BLaER1 (cell line): ENCODE results near the gene CDKN2D.
A peak's percentile ranks its signal among the peaks of the same experiment; 100 is the strongest.
"Not testable (repeated sequence)": the region's sequence is repeated elsewhere in the genome, so short reads cannot be mapped to it uniquely, and the experiment has no call there.

Source experiments
- H3K27ac ChIP-seq: shearing (Covaris generic); formaldehyde crosslinking; 2 replicates; pipeline ENCODE4 v1.8.1; 2022
- H3K27me3 ChIP-seq: shearing (Covaris generic); formaldehyde crosslinking; 2 replicates; pipeline ENCODE4 v1.8.1; 2022
- H3K36me3 ChIP-seq: shearing (Covaris generic); formaldehyde crosslinking; 2 replicates; pipeline ENCODE4 v1.8.1; 2022
- H3K4me1 ChIP-seq: shearing (Covaris generic); formaldehyde crosslinking; 2 replicates; pipeline ENCODE4 v1.8.1; 2022
- H3K4me2 ChIP-seq: shearing (Covaris generic); formaldehyde crosslinking; 2 replicates; pipeline ENCODE4 v1.8.1; 2022
- H3K4me3 ChIP-seq: shearing (Covaris generic); formaldehyde crosslinking; 2 replicates; pipeline ENCODE4 v1.8.1; 2022
- H3K9ac ChIP-seq: shearing (Covaris generic); formaldehyde crosslinking; 2 replicates; pipeline ENCODE4 v1.8.1; 2022
- H3K9me3 ChIP-seq: shearing (Covaris generic); formaldehyde crosslinking; 2 replicates; pipeline ENCODE4 v1.8.1; 2022
- H4K20me1 ChIP-seq: shearing (Covaris generic); formaldehyde crosslinking; 2 replicates; pipeline ENCODE4 v1.8.1; 2022
- Cebpa-rat ChIP-seq: shearing (Covaris generic); IDR thresholded peaks from 2 replicates; pipeline ENCODE4 v1.8.1; 2022

Gene CDKN2D

DNA sequence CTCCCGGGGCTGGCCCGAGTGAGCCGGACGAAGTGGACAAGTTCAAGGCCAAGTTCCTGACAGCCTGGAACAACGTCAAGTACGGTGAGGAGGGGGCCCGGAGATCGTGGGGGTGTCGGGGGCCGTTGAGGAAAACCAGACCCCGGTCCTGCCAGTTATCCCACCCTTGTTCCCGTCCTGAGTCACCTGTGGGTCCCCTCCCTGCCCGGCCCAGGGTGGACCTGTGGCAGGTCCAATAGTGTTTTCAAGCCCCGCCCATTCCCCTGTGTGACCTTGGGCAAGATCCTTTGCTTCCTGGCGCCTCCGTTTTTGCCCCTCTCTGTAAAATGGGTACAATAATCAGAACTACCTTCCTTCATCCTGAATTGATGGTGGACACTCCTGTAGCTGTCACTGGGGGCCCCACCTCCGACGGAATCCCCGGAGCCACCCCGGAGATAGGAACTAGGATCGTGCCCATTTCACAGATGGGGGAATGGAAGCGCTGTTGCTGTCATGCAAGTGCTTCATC lies 24.5 kb downstream of the CDKN2D start:
- H3K27me3 ChIP-seq, result no peaks in the 10 kb centered on the region
- no peaks in the 10 kb centered on the region for H3K9me3 ChIP-seq
- peak overlapping the region; percentile 98 for H3K27ac ChIP-seq
- H3K36me3 ChIP-seq, result peaks cover 42% of the 10 kb centered on the region
- H3K4me1 ChIP-seq, result peaks cover 40% of the 10 kb centered on the region
- no peak for TF ChIP-seq Cebpa-rat
- peak overlapping the region; percentile 89 for H3K4me3 ChIP-seq
- H4K20me1 ChIP-seq, result peaks cover 39% of the 10 kb centered on the region; the same call in 1 of the 2 replicates
- peak overlapping the region; percentile 98 for H3K4me2 ChIP-seq
- peak overlapping the region; percentile 98 for H3K9ac ChIP-seq

DNA sequence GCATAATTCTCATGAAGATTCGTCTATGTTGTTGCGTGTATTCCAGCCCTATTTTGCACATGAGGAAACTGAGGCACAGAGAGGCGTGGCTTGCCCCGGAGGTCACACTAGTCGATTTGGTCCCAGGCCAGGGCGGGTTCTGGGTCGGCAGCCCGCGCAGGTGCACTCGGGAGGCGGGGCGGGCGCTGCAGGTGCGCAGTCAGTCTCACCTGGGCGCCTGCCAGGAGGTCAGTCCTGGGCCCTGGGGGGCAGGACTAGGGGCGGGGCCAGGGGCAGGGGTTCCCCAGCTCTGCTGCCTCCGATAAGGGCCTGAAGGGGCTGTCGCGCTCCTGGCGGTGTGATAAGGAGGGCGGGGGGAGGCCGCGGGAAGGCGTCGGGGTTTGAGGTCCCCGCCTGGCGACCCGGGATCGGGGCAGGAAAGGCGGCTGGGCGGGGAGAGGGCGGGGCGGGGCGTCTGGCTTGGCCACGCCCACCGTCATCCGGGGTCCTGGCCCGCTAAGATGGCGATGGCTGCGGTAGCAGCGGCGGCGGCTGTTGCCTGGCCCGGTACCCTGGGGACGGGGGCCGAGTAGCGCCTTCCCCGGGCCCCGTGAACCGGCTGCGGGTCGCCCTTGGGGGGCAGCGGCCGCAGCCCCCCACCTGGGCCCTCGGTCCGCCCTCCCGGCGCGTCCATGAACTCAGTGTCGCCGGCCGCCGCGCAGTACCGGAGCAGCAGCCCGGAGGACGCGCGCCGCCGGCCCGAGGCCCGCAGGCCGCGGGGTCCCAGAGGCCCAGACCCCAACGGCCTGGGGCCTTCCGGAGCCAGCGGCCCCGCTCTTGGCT lies 25.1 kb downstream of the CDKN2D start, which contains the start of gene ATG4D:
Gene ATG4D (plus strand): TSS at position 485 of the 822 bp plus-strand sequence. CDS start 187 bp downstream, at position 672.
- Histone ChIP-seq H3K36me3 (peaks cover 35% of the 10 kb centered on the region), H3K9me3 (no peaks in the 10 kb centered on the region), H3K9ac (peak within 1 kb of the TSS; percentile 98), H3K4me3 (peak within 1 kb of the TSS; percentile 89), H3K4me2 (peak within 1 kb of the TSS; percentile 98), H3K27ac (peak within 1 kb of the TSS; percentile 98), H3K27me3 (no peaks in the 10 kb centered on the region), H4K20me1 (peaks cover 35% of the 10 kb centered on the region; the same call in 1 of the 2 replicates), H3K4me1 (peaks cover 40% of the 10 kb centered on the region)
- TF ChIP-seq Cebpa-rat, result no peak

DNA sequence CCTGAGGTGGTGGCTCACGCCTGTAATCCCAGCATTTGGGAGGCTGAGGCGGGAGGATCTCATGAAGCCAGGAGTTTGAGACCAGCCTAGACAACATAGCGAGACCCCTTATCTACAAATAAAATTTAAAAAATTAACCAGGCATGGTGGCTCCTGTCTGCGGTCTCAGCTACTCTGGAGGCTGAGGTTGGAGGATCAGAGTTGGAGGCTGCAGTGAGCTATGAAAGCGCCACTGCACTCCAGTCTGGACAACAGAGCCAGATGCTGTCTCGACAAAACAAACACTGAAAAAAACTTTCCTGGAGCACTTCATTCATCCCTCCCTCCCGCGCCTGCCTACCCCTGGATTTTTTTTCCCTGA lies 25.7 kb downstream of the CDKN2D start:
- peak overlapping the region; percentile 98; the same call in 1 of the 2 replicates for H3K9ac ChIP-seq
- H4K20me1 ChIP-seq, result peaks cover 30% of the 10 kb centered on the region; the same call in 1 of the 2 replicates
- no peak for TF ChIP-seq Cebpa-rat
- peaks cover 29% of the 10 kb centered on the region for H3K36me3 ChIP-seq
- H3K4me3 ChIP-seq, result peak overlapping the region; percentile 89
- no peaks in the 10 kb centered on the region for H3K9me3 ChIP-seq
- peak overlapping the region; percentile 98; the same call in 1 of the 2 replicates for H3K27ac ChIP-seq
- H3K27me3 ChIP-seq, result no peaks in the 10 kb centered on the region
- H3K4me1 ChIP-seq, result peaks cover 40% of the 10 kb centered on the region
- H3K4me2 ChIP-seq, result peak overlapping the region; percentile 79

DNA sequence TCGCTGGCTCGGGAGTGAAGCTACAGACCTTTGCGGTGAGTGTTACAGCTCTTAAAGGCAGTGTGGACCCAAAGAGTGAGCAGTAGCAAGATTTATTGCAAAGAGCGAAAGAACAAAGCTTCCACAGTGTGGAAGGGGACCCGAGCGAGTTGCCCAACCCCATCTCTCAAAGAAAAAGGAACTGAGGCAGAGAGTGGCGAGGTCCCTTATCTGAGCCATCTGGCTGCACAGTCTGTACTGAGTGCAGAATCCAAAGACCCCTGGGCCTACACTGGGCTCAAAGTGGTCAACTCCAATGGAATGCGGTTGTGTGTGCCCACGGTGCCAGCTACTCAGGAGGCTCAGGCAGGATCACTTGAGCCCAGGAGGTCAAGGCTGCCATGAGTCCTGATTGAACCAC lies 29.8 kb downstream of the CDKN2D start:
- H3K4me2 ChIP-seq, H4K20me1 ChIP-seq, H3K9ac ChIP-seq, H3K27me3 ChIP-seq, H3K9me3 ChIP-seq, H3K4me3 ChIP-seq, H3K27ac ChIP-seq, H3K36me3 ChIP-seq: not testable (repeated sequence)
- peaks cover 31% of the 10 kb centered on the region for H3K4me1 ChIP-seq

DNA sequence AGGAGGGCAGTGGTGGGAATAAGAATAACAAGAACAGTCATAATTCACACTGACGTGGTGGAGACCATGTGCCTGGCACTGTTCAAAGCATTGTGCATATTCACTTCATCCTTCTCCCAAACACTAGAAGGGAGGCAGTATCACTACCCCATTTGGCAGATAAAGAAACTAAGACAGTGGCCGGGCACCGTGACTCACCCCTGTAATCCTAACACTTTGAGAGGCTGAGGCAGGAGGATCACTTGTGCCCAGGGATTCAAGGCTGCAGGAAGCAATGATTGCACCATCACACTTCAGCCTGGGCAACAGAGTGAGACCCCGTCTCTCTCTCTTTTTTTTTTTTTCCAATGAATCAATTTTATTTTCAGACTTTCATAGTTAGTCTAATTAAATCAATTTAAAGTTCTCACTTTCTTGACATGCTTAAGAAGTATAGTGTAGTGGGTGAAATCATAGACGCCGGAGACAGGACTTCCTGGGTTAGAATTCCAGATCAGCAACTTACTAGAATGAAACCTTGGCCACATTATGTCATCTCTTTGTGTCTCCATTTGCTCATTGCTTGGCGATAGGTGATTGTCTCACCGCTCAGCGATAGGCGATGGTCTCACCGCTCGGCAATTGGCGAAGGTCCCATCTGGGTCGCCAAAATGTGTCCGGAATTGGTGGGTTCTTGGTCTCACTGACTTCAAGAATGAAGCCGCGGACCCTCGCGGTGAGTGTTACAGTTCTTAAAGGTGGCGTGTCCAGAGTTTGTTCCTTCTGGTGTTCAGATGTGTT lies 30.4 kb downstream of the CDKN2D start:
- no peak overlapping the region for H3K4me2 ChIP-seq
- no peaks in the 10 kb centered on the region for H4K20me1 ChIP-seq
- TF ChIP-seq Cebpa-rat, result no peak

DNA sequence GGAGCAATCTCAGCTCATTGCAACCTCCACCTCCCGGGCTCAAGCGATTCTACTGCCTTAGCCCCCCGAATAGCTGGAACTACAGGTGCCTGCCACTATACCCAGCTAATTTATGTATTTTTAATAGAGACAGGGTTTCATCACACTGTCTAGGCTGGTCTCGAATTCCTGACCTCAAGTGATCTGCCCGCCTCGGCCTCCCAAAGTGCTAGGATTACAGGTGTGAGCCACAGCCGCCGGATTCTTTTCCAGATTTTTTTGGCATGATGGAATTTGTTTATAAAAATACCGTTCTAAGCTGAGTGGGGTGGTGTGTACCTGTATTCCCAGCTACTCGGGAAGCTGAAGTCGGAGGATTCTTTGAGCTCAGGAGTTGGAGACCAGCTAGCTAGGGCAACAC lies 31.1 kb downstream of the CDKN2D start:
- H3K36me3 ChIP-seq, result no peaks in the 10 kb centered on the region
- no peaks in the 10 kb centered on the region for H3K9me3 ChIP-seq
- H3K4me3 ChIP-seq, result no peak overlapping the region
- no peak overlapping the region for H3K4me2 ChIP-seq
- H4K20me1 ChIP-seq, result no peaks in the 10 kb centered on the region
- TF ChIP-seq Cebpa-rat, result no peak
- no peaks in the 10 kb centered on the region for H3K27me3 ChIP-seq
- H3K4me1 ChIP-seq, result peaks cover 23% of the 10 kb centered on the region
- H3K27ac ChIP-seq, result no peak overlapping the region
- H3K9ac ChIP-seq, result no peak overlapping the region

More for the DNA sequence above, 30.4 kb downstream of the CDKN2D start:
- Histone ChIP-seq H3K9ac (no peak overlapping the region), H3K36me3 (no peaks in the 10 kb centered on the region), H3K9me3 (no peaks in the 10 kb centered on the region), H3K27me3 (no peaks in the 10 kb centered on the region), H3K4me3 (no peak overlapping the region), H3K27ac (no peak overlapping the region), H3K4me1 (peaks cover 30% of the 10 kb centered on the region)

DNA sequence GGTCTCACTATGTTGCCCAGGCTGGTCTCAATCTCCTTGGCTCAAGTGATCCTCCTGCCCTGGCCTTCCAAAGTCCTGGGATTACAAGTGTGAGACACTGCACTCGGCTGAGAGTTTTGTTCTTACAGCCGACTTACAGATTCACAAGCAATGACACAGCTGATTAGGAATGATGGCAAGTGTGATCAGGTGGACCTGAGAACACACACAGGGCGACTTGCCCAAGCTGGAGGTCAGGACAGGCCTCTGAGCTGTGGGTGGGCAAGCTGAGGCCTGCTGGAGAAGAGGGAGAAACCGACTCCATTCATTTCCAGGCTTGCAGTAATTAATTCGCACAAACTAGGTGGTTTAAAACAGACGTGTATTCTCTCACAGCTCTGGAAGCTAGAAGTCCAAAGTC lies 33.2 kb downstream of the CDKN2D start:
- no peak for TF ChIP-seq Cebpa-rat
- no peaks in the 10 kb centered on the region for H3K9me3 ChIP-seq
- no peak overlapping the region for H3K27ac ChIP-seq
- no peaks in the 10 kb centered on the region for H4K20me1 ChIP-seq
- no peak overlapping the region for H3K4me2 ChIP-seq
- no peak overlapping the region for H3K9ac ChIP-seq
- H3K4me3 ChIP-seq, result no peak overlapping the region
- no peaks in the 10 kb centered on the region for H3K27me3 ChIP-seq
- H3K36me3 ChIP-seq, result no peaks in the 10 kb centered on the region
- 0 out of 2 replicates have a peak, but pooled peaks cover 8% of the 10 kb centered on the region for H3K4me1 ChIP-seq

DNA sequence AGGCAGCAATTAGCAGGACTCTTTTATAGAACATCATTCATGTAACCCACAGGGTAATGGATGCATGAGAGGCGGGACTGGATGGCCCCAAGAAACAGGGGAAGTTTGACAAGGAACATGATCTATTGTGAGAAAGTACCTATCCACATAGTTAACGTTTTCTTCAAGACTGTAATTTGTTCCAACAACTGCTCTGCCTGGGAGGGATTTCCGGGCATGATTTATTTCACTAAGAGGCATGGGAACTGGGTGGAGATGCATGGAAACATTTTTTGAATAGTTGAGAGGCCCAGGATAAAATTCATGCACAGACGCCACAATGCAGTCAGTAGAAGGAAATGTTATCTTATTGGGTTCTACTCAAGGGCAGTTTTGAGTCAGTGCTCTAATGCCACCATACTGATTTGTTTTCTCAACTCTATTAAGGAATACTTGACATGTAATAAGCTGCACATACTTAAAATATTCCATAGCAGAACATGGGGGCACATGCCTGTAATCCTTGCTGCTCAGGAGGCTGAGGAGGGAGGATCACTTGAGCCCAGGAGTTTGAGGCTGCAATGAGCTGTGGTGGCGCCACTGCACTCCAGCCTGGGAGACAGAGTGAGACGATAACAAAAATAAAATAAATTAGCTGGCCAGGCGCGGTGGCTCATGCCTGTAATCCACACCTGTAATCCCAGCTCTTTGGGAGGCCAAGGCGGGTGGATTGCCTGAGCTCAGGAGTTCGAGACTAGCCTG lies 35.0 kb downstream of the CDKN2D start:
- no peak for TF ChIP-seq Cebpa-rat
- Histone ChIP-seq H3K27me3 (no peaks in the 10 kb centered on the region), H3K36me3 (no peaks in the 10 kb centered on the region), H3K4me1 (0 out of 2 replicates have a peak, but pooled peaks cover 8% of the 10 kb centered on the region), H3K4me2 (no peak overlapping the region), H3K9ac (no peak overlapping the region), H3K4me3 (no peak overlapping the region), H3K27ac (no peak overlapping the region), H3K9me3 (no peaks in the 10 kb centered on the region), H4K20me1 (no peaks in the 10 kb centered on the region)

DNA sequence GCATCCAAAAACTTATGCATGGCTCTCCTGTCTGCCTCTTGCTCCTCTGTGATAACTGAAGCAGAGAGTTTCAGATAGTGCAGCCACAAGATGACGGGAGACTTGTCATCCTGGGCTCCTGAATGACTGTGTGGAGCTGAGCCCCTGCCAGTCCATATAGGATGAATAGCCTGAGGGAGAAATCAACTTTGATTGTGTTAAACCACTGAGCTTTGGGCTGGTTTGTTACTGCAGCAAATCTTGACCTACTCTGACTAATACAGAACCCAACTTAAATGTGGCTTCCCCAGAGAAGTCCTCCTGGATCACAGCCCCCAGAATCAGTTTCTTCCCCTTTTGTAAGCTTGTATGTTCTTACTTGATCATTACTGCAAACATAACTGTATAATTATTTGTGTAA lies 36.3 kb downstream of the CDKN2D start:
- Histone ChIP-seq H4K20me1 (no peaks in the 10 kb centered on the region), H3K27ac (no peak overlapping the region)

DNA sequence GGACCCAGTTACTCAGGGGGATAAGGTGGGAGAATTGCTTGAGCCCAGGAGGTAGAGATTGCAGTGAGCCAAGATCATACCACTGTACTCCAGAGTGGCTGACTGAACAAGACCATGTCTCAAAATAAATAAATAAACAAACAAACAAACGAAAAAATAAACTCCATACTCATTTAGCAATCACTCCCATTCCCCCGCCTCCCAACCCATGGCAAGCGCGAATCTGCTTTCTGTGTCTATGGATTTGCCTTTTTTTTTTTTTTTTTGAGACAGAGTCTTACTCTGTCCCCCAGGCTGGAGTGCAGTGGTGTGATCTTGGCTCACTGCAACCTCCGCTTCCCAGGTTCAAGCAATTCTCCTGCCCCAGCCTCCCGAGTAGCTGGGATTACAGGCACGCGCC lies 41.9 kb downstream of the CDKN2D start:
- H3K27ac ChIP-seq, H3K9me3 ChIP-seq, H3K36me3 ChIP-seq, H4K20me1 ChIP-seq, H3K4me2 ChIP-seq, H3K27me3 ChIP-seq, H3K4me1 ChIP-seq, H3K4me3 ChIP-seq, H3K9ac ChIP-seq: not testable (repeated sequence)

More for the DNA sequence above, 36.3 kb downstream of the CDKN2D start:
- Histone ChIP-seq H3K9ac (no peak overlapping the region), H3K4me3 (no peak overlapping the region), H3K36me3 (no peaks in the 10 kb centered on the region), H3K4me2 (no peak overlapping the region), H3K9me3 (no peaks in the 10 kb centered on the region), H3K27me3 (no peaks in the 10 kb centered on the region), H3K4me1 (0 out of 2 replicates have a peak, but pooled peaks cover 8% of the 10 kb centered on the region)
- TF ChIP-seq Cebpa-rat, result no peak
